NT2/D1 (cell line): ENCODE results near the gene DNAH8.

Source experiments
- SUZ12 ChIP-seq: IDR thresholded peaks from 2 replicates; pipeline ENCODE4 v1.6.1; 2011; ENCODE audit not compliant: insufficient read length, insufficient read depth; ENCODE audit errors: extremely low read depth
- ZNF274 ChIP-seq: IDR thresholded peaks from 2 replicates; pipeline ENCODE4 v1.6.1; 2011; ENCODE audit warnings: mild to moderate bottlenecking, low read depth, low read length

GRCh38 chr6:38804358-38804757 lies 89.2 kb downstream of the DNAH8 start:
- TF ChIP-seq ZNF274 (no peak), SUZ12 (no peak)
